HG03354 (cell line): ENCODE data around the gene MAP6D1.
A peak's percentile ranks its signal among the peaks of the same experiment; 100 is the strongest.

Experiments used
- ATAC-seq: cut with Tn5 transposase; IDR thresholded peaks from one replicate; pipeline ENCODE4 v1.9.1; 2021; ENCODE audit warnings: mild to moderate bottlenecking; ENCODE audit not compliant: unreplicated experiment, poor library complexity, severe bottlenecking

The MAP6D1 gene

GRCh38 chr3:183825456-183826161 lies at the start of gene MAP6D1:
MAP6D1 (minus strand) TSS chr3:183825577; CDS start chr3:183825547, 30 bp downstream.
- ATAC-seq = peak; percentile 68

- ATAC-seq = no peak
These were observed 48.5 kb upstream of the MAP6D1 start for GRCh38 chr3:183873914-183874313.

- no peak for ATAC-seq
These were observed 46.2 kb upstream of the MAP6D1 start for GRCh38 chr3:183871541-183871940.

- ATAC-seq = no peak
These were observed 45.2 kb upstream of the MAP6D1 start for GRCh38 chr3:183870563-183870962.

GRCh38 chr3:183868796-183869195 lies 43.4 kb upstream of the MAP6D1 start:
- no peak for ATAC-seq

- ATAC-seq = no peak
These were observed 37.2 kb upstream of the MAP6D1 start for GRCh38 chr3:183862610-183863009.

- ATAC-seq = no peak
These were observed 32.5 kb upstream of the MAP6D1 start for GRCh38 chr3:183857863-183858262.

- ATAC-seq = no peak
These were observed 29.1 kb upstream of the MAP6D1 start for GRCh38 chr3:183854318-183855035.

GRCh38 chr3:183845608-183846288 lies 20.4 kb upstream of the MAP6D1 start:
- no peak for ATAC-seq

- ATAC-seq = no peak
These were observed 19.7 kb upstream of the MAP6D1 start for GRCh38 chr3:183845090-183845489.

GRCh38 chr3:183844606-183845005 lies 19.2 kb upstream of the MAP6D1 start:
- ATAC-seq = no peak

GRCh38 chr3:183839751-183840150 lies 14.4 kb upstream of the MAP6D1 start:
- no peak for ATAC-seq

GRCh38 chr3:183837894-183838293 lies 12.5 kb upstream of the MAP6D1 start:
- ATAC-seq = no peak

- ATAC-seq = no peak
These were observed 12.0 kb upstream of the MAP6D1 start for GRCh38 chr3:183837390-183837789.

- no peak for ATAC-seq
These were observed 8.1 kb upstream of the MAP6D1 start for GRCh38 chr3:183833516-183833915.

GRCh38 chr3:183830187-183830586 lies 4.8 kb upstream of the MAP6D1 start:
- no peak for ATAC-seq

- ATAC-seq = no peak
These were observed 4.1 kb upstream of the MAP6D1 start for GRCh38 chr3:183829466-183829865.

GRCh38 chr3:183828538-183828870 lies 3.1 kb upstream of the MAP6D1 start:
- no peak for ATAC-seq

GRCh38 chr3:183827809-183828537 lies 2.6 kb upstream of the MAP6D1 start:
- ATAC-seq = no peak
